A549 (cell line): Measurements from ENCODE around the gene CEP85.

Experiments used
- CTCF ChIP-seq: fragments of >200 bp; sonication (Bioruptor Twin); formaldehyde crosslinking; IDR thresholded peaks from 3 replicates; pipeline ENCODE4 v1.5.1; 2016
- MYC ChIP-seq: IDR thresholded peaks from 2 replicates; pipeline ENCODE4 v1.6.1; 2012; ENCODE audit warnings: mild to moderate bottlenecking, inconsistent platforms, low read length, improper control_type of control experiment, borderline replicate concordance
- POLR2A ChIP-seq: IDR thresholded peaks from 2 replicates; pipeline ENCODE4 v1.6.1; 2012; ENCODE audit warnings: mild to moderate bottlenecking, low read length

DNA sequence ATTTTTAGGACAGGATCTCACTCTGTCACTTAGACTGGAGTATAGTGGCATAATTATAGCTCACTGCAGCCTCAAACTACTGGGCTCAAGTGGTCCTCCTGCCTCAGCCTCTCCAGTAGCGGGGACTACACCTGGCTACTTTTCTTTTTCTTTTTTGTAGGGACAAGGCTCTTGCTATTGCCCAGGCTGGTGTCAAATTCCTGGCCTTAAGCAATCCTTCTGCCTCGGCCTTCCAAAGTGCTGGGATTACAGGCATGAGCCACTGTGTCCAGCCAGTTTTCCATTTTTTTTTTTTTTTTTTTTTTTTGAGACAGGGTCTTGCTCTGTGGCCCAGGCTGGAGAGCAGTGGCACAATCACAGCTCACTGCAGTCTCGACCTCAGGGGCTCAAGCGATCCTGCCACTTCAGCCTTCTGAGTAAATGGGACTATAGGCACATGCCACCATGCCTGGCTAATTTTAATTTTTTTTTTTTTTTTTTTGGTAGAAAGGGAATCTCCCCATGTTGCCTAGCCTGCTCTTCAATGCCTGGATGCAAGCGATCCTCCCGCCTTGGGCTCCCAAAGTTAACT lies 20.6 kb upstream of the CEP85 start:
- TF ChIP-seq MYC (no peak), POLR2A (no peak), CTCF (no peak)
